OCI-LY7 (cell line): Measurements from ENCODE around the gene EPB41L4A. TPM values are rescaled to one million over a fixed set of nuclear protein-coding genes. Genes with fewer than 3 reads are reported as not detected.

ENCODE experiments used
- BruUV-seq: library from RNA; stranded (reverse); fragments of 400-500 nt; replicated peaks from 2 replicates; lab custom pipeline; 2021; lab: Mats Ljungman, UMichigan
- CTCF ChIA-PET: fragments of 300-600 bp; sonication (Branson Sonifier 250); formaldehyde crosslinking; loops from one replicate; lab custom pipeline; 2022; ENCODE audit warnings: antibody characterized with exemption; ENCODE audit not compliant: unreplicated experiment; lab: Charles Lee
- POLR2A ChIA-PET: fragments of 300-600 bp; sonication (Branson Sonifier 250); formaldehyde crosslinking; loops from one replicate; lab custom pipeline; 2022; ENCODE audit warnings: antibody characterized with exemption; lab: Charles Lee
- DNase-seq: peaks from one replicate; pipeline ENCODE4 v3.0.0-alpha.2; 2015; ENCODE audit warnings: low spot score
- H2AFZ ChIP-seq: fragments of 200-600 bp; sonication (generic), shearing (Covaris generic); 2 replicates; pipeline ENCODE4 v1.6.1; 2014; ENCODE audit warnings: mild to moderate bottlenecking, antibody characterized with exemption, low read length, moderate library complexity
- H3K27ac ChIP-seq: fragments of 200-600 bp; sonication (generic); 2 replicates; pipeline ENCODE4 v1.5.1; 2014; ENCODE audit warnings: mixed run types, low read depth, mild to moderate bottlenecking, moderate library complexity, low read length, inconsistent platforms; ENCODE audit not compliant: poor library complexity, severe bottlenecking
- H3K36me3 ChIP-seq: fragments of 200-600 bp; sonication (generic); 2 replicates; pipeline ENCODE4 v1.6.1; 2014; ENCODE audit warnings: mild to moderate bottlenecking, antibody characterized with exemption, low read length, moderate library complexity, mixed read lengths; ENCODE audit not compliant: insufficient read depth
- H3K4me1 ChIP-seq: fragments of 200-600 bp; sonication (generic); 2 replicates; pipeline ENCODE4 v1.5.1; 2014; ENCODE audit warnings: mild to moderate bottlenecking, low read length; ENCODE audit not compliant: insufficient read depth, poor library complexity, severe bottlenecking
- H3K4me2 ChIP-seq: fragments of 200-600 bp; sonication (generic); 2 replicates; pipeline ENCODE4 v1.6.1; 2014; ENCODE audit warnings: mild to moderate bottlenecking, low read length
- H3K4me3 ChIP-seq: fragments of 200-600 bp; sonication (generic); 2 replicates; pipeline ENCODE4 v1.5.1; 2014; ENCODE audit warnings: mild to moderate bottlenecking, low read depth, low read length; ENCODE audit not compliant: poor library complexity, severe bottlenecking
- H3K79me2 ChIP-seq: fragments of 200-600 bp; sonication (generic); 2 replicates; pipeline ENCODE4 v1.6.1; 2016; ENCODE audit warnings: low read depth, mild to moderate bottlenecking, low read length, moderate library complexity, mixed read lengths; ENCODE audit not compliant: insufficient read depth
- H3K9me2 ChIP-seq: fragments of 200-600 bp; sonication (generic); 2 replicates; pipeline ENCODE4 v1.6.1; 2016; ENCODE audit warnings: mild to moderate bottlenecking, low read length, mixed read lengths; ENCODE audit not compliant: insufficient read depth
- H3K9me3 ChIP-seq: fragments of 200-600 bp; sonication (generic); 2 replicates; pipeline ENCODE4 v1.6.1; 2014; ENCODE audit warnings: mild to moderate bottlenecking, mixed run types, low read length, mixed read lengths
- H4K20me1 ChIP-seq: fragments of 200-600 bp; sonication (generic); 2 replicates; pipeline ENCODE4 v1.6.1; 2014; ENCODE audit warnings: mild to moderate bottlenecking, antibody characterized with exemption, low read length, moderate library complexity, mixed read lengths; ENCODE audit not compliant: insufficient read depth
- CTCF ChIP-seq: fragments of 200-600 bp; sonication (generic); conservative IDR thresholded peaks from 2 replicates; pipeline ENCODE4 v1.5.1; 2014; ENCODE audit warnings: mild to moderate bottlenecking, antibody characterized with exemption, low read length, moderate library complexity, mixed read lengths
- EZH2phosphoT487 ChIP-seq: fragments of 200-600 bp; sonication (generic); IDR thresholded peaks from 2 replicates; pipeline ENCODE4 v1.6.1; 2018; ENCODE audit warnings: low read depth, borderline replicate concordance, mild to moderate bottlenecking, mixed run types, antibody characterized with exemption, low read length, moderate library complexity, mixed read lengths
- intact Hi-C: fragments of 100-400 bp; cut with micrococcal nuclease; formaldehyde crosslinking; loops from one replicate; pipeline ENCODE4 v1.10.0; 2022; ENCODE audit not compliant: unreplicated experiment
- total RNA-seq, 2 experiments: library from RNA; depleted of rRNA in 1 of 2; stranded (reverse); fragments of >200 nt in 1 of 2; shearing (Covaris generic) in 1 of 2; gene quantifications; 2 replicates each; pipeline ENCODE4 v1.2.3, GENCODE V29; 2014 to 2022

Gene EPB41L4A
- total RNA-seq, 2 experiments from 2014 or later = 0.03 TPM; not detected in 1

GRCh38 chr5:112379542-112380325 lies 39.3 kb downstream of the EPB41L4A start:
- POLR2A ChIA-PET = no interaction called here

GRCh38 chr5:112374818-112375217 lies 44.3 kb downstream of the EPB41L4A start:
- no peaks in the 10 kb centered on the region for H4K20me1 ChIP-seq
- no peak overlapping the region for H3K27ac ChIP-seq
- no peaks in the 10 kb centered on the region for H3K79me2 ChIP-seq
- no peak overlapping the region for H2AFZ ChIP-seq
- no TSS peak for BruUV-seq
- no peak for DNase-seq
- TF ChIP-seq EZH2phosphoT487 (no peak), CTCF (no peak)
- intact Hi-C loops = no loop called here
- POLR2A ChIA-PET = no interaction called here
- H3K36me3 ChIP-seq = no peaks in the 10 kb centered on the region
- H3K4me1 ChIP-seq = no peaks in the 10 kb centered on the region
- CTCF ChIA-PET = no interaction called here
- no peak overlapping the region for H3K4me2 ChIP-seq
- no peak overlapping the region for H3K4me3 ChIP-seq
- no peaks in the 10 kb centered on the region for H3K9me2 ChIP-seq
- no peaks in the 10 kb centered on the region for H3K9me3 ChIP-seq

More at GRCh38 chr5:112379542-112380325, 39.3 kb downstream of the EPB41L4A start:
- H2AFZ ChIP-seq = no peak overlapping the region
- BruUV-seq = no TSS peak
- no peaks in the 10 kb centered on the region for H3K4me1 ChIP-seq
- H4K20me1 ChIP-seq = no peaks in the 10 kb centered on the region
- CTCF ChIA-PET = no interaction called here
- H3K9me2 ChIP-seq = no peaks in the 10 kb centered on the region
- TF ChIP-seq CTCF (no peak), EZH2phosphoT487 (no peak)
- no peak for DNase-seq
- no peak overlapping the region for H3K27ac ChIP-seq
- no peaks in the 10 kb centered on the region for H3K79me2 ChIP-seq
- intact Hi-C loops = no loop called here
- no peak overlapping the region for H3K4me2 ChIP-seq
- H3K4me3 ChIP-seq = no peak overlapping the region
- no peaks in the 10 kb centered on the region for H3K36me3 ChIP-seq
- no peaks in the 10 kb centered on the region for H3K9me3 ChIP-seq

- no peak overlapping the region for H2AFZ ChIP-seq
- CTCF ChIA-PET = no interaction called here
- no peaks in the 10 kb centered on the region for H3K4me1 ChIP-seq
- H3K4me3 ChIP-seq = no peak overlapping the region
- H4K20me1 ChIP-seq = no peaks in the 10 kb centered on the region
- no TSS peak for BruUV-seq
- TF ChIP-seq EZH2phosphoT487 = no peak
- TF ChIP-seq CTCF = no peak
- H3K79me2 ChIP-seq = no peaks in the 10 kb centered on the region
- H3K36me3 ChIP-seq = no peaks in the 10 kb centered on the region
- intact Hi-C loops = no loop called here
- DNase-seq = no peak
- no peaks in the 10 kb centered on the region for H3K9me2 ChIP-seq
- POLR2A ChIA-PET = no interaction called here
- no peaks in the 10 kb centered on the region for H3K9me3 ChIP-seq
- no peak overlapping the region for H3K4me2 ChIP-seq
- no peak overlapping the region for H3K27ac ChIP-seq
These were observed 44.7 kb downstream of the EPB41L4A start for GRCh38 chr5:112374356-112374755.
